Stimulated activated CD4-positive, alpha-beta T cell treated with anti-CD3 and anti-CD28 coated beads, Interleukin-2, amount 100 ng/mL, for 48 hours (primary cell): Measurements from ENCODE around the gene RND1.
"Not testable (repeated sequence)": the region's sequence is repeated elsewhere in the genome, so short reads cannot be mapped to it uniquely, and the experiment has no call there.

Experiments used
- DNase-seq, 2 donors: peaks; one replicate each; pipeline ENCODE4 v3.0.0-alpha.2; 2020

Gene RND1

DNA sequence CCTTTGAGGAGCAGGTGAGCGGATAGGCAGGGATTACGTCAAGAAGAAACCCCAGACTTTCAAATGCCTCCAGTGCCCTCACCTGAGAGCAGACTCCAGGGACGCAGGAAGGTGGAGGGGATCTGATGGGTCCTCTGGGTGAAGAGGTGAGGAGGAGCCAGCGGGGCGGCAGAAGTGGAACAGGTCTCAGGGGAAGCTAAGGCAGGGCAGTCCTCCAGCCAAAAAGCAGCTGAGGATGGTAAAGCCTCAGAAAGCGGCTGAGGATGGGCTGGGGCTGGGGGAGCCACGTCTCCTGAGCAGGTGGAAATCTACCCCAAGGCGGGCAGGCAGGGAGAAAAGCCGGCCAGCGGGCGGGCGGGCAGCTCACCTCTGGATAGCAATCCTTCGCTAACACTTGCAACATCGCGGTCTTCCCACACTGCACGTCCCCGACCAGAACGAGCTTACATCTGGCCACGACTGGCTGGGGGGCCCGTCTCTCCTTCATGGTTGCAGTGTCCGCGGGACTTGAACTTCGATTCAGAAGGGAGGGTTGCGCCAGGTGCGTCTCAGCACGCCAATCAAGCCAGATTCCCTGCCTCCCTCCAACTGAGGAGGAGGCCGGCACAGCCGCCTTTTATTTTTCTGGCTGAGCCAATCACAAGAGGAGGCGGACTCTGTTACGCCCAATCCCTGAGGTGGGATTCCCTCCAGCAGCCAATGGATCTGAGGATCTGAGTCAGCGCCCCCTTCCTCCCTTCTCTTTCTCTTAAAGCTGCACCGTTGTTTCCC, at the start of gene RND1:
Gene RND1, minus strand, starts transcription at position 590 of the 771 bp plus-strand sequence. Its CDS starts 103 bp downstream, at position 487.
- DNase-seq: peak; percentile 75 to 78

DNA sequence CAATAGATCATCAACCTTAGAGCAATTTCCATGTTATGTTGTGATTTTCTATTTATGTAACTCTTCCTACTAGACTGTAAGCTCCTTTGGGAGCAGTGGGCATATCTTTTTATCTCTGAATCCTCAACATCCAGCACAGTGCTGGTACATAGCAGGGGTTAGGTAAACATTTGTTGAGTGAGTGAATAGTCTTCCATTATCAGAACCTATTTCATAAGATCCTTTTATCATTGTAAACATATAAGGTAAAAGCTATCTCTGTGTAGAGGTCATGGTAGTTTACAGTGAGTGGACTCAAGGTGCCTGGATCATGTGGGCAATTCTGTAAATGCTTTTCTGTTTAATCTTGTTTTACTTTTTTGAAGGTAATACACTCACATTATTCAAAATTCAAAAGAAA, 44.5 kb upstream of the RND1 start:
- DNase-seq: no peak

DNA sequence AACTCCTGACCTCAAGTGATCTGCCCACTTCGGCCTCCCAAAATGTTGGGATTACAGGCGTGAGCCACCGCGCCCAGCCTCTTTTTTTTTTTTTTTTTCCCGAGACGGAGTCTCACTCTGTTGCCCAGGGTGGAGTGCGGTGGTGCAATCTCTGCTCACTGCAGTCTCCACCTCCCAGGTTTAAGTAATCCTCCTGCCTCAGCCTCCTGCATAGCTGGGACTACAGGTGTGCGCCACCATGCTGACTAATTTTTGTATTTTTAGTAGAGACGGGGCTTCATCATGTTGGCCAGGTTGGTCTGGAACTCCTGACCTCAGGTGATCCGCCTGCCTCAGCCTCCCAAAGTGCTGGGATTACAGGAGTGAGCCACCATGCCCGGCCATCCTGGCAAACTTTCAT, 44.0 kb upstream of the RND1 start:
- DNase-seq: not testable (repeated sequence)

DNA sequence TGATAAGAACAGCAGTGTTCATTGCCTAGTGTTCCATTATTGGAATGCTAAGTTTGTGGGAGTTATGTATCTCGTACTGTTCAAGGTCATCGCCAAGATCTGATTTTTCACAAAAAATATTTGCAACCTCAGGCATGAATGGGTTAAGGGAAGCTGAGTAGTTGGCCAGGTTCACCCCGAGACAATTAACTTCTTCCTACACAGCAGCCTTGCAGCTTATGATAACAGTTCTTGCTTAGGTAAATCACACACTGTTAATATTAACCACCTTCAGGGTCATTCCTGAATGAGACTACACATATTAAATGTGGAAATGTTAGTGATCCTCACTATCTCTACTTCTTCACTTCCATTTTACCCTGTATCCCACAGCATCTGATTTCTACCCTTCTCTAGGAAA, 41.6 kb upstream of the RND1 start:
- DNase-seq: no peak

DNA sequence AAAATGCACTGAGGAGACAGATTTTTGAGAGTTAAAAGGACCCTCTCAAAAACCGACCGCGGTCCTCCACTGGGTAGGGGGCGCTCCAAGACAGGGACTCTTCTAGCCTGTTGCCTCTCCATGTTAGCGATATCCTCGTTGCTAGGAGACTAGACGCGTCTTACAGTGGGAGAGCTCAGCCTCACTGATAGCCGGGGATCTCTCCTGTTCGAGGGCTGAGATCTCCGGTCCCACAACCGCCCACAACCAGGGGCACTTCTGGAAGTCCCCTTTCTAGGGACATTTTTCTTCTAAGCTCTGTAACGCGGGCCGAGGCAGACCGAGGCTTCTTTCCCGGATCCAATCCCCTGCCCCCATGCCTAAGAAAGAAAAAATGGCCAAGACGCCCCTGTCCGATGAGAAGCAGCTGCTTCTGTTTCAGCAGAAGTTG, 38.3 kb upstream of the RND1 start:
- DNase-seq: peak; percentile 83 to 86

DNA sequence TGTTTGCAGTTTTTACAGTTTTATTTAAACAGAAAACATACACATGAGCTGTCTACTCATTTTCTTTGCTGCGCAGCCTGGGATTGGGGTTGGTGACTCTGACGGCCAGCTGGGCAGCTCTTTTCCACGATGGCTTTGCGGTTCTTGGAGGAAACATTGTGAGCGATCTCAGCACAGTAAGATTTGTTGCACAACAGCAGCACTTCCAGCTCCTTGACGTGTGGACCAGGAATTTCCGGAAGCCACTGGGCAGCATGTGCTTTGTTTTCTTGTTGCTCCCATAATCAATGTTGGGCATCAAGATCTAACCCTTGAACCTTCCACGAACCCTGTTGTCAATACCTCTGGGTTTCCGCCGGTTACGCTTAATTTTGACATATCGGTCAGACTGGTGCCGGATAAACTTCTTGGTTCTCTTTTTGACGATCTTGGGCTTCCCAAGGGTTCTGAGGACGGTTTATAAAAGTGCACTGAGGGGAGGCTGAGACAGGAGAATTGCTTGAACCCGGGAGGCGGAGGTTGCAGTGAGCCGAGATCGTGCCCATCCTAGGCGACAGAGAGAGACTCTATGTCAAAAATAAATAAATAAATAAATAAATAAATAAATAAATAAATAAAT, 37.8 kb upstream of the RND1 start:
- DNase-seq: no peak

DNA sequence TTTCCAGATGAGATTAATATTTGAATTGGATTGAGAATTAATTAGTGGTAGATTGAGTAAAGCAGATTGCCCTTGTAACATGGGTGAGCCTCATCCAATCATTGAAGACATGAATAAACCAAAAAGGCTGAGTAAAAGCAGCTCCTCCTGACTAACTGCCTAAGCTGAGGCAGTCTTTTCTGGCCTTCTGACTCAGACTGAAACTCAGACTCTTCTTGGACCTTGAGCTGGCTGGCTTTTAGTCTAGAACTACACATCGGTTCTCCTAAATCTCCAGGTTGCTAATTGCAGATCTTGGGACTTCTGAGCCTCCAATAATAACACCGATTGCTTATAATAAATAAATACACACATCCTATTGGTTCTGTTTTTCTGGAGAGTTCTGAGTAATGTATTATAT, 35.6 kb upstream of the RND1 start:
- no peak for DNase-seq

DNA sequence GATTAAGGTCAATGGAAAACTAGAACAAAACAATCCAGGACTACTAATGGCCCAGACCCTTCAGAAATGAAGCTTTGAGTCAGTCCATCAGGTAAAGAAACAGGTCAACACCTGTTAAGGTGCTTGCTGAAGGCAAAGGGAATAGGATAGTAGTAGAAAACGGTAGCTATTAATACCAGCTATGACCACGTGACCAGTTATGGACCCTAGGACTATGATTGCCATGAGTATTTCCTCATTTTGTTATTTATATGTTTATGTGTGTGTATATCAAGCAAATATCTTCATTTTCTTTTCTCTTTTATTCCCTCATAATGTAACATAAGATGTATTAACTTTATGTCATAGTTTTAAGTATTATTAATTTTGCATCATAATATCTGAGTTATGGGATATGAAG, 34.0 kb upstream of the RND1 start:
- DNase-seq: no peak

DNA sequence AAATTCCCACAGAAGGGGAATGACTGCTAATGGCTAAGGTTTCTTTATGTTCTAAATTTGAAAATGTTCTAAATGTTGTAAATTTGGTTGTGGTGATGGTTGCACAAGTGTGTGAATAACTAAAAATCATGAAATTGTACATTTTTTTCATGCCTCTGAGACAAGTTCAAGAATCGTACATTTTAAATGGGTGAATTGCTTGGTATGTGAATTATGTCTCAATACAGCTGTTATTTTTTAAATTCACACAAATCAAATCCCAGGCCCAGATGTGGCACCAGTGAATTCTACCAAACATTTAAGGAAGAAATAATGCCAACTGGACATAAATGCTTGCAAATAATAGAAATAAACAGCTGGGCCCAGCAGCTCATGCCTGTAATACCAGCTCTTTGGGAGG, 28.6 kb upstream of the RND1 start:
- DNase-seq: no peak

DNA sequence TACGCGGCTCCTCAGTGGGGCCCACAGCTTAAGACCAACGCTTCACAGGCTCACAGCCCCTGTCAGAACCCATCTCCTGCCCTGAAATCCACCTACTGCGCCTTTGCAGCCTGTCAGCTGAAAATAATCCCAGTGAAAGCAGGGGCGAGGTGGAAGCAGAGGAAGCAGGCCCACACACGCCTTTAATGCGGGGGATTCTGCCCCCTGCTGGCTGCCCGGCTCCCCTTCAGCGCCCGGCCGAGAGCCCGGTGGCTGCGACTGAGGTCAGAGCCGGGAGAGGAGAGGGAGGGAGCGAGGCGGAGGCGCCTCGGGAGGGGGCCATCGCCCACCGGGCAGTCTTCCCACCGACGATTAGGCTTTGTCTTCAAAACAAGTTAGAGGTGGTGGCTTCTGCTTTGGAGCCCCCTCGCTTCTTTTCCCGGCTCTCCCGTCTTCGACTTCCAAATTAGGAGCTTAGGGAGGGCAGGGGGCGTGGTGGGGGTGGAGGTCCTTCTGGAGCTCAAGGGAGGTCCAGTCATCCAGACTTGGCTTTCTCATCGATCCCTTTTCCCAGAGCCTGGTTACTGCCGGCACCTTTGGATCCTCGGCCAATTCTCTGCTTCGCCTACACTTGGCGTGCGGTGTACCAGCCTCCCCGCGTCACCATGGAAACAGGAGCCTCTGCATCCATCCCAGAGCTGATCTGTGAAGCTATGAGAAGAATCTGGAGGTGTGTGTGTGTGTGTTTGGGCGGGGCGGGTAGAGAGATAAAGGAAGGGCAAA, 25.2 kb upstream of the RND1 start:
- DNase-seq: peak; percentile 74 to 78

DNA sequence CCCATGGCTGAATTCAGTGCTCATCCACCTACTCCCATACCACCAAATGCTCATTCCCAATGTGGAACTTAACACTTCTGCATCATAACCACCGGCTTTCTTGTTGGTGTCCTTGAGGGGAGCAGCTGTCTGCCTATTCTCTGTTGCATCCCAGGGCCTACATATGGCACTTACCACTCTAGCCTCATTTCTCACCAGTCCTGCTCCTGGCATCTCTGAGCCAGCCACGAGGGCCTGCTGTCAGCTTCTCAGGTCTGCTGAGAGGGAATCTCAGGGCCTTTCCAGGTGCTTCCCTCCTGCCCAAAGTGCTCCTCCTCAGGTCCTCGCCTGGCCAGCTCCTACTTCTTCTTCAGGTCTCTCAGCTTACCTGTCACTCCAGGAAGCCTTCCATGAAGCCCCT, 24.0 kb upstream of the RND1 start:
- no peak for DNase-seq

DNA sequence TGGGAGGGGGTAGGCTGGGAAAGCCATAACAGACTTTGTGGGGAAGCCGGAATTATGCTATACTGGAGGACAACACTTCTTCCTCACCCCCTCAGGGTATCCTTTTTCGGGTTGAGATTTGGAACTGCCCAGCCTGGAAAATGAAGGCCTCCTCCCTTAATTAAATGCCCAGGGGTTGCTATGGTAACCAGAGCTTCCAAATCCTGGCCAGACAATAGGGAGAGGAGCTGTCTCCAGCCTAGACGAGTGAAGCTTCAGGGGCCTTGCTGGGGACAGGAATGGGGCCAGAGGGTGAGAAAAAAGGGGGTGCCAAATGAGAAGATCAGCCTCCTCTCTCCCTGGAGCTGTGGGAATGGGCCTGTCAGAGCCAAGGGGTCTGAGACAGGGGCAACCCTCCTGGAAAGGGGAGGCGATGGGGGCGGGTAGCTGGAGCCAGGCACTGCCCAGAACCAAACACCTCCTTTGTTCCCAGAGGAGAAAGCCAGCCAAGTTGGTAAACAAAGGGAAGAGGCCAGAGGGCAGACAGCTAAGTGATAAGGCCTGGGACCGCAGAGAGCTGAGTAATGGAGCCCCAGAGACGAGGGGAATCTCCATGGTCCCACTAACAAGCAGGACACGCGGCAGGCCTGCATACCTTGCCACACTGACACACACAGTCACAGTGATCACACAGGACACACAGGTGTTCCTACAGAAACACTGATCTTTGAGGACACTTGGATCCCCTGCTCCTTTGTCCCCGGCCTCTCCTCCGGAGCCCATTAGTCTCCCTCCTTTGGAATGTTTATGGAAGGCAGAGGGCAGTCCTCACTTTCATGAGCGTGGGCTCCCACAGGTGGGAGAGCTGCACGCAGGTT, 17.9 kb upstream of the RND1 start:
- DNase-seq: no peak

DNA sequence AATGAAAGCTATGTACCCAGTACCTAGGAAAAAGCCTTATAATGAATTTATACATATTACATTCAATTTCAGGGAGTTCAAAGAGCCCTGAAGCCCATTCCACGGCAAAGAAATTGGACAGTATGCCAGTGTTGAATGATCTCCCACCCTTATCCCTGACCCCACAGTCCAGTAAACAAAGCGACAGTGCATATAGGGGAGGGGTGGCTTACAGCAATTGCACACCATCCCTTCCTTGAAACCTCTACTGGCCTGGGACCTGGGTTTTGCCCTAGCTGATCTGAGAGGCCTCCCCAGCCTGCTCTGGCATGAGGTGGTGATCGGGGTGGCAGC, 17.3 kb upstream of the RND1 start:
- DNase-seq: no peak

DNA sequence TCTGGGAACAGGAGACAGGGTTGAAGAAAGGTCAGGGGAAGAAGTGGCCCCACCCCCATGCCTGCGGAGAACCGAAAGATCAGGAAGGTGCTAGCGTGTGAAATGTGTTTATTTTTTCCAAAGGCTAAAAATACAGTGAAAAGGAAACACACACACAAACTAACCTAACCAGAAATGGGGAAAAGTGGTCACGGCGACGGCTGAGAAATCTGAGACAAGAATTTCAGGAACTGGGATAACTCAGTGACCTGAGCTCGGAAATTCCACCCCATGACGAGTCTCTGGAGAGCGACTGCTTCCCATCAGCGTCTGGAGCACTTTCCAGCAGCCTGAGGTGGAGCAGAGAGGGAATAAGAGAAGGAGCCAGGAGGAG, 16.6 kb upstream of the RND1 start:
- no peak for DNase-seq

DNA sequence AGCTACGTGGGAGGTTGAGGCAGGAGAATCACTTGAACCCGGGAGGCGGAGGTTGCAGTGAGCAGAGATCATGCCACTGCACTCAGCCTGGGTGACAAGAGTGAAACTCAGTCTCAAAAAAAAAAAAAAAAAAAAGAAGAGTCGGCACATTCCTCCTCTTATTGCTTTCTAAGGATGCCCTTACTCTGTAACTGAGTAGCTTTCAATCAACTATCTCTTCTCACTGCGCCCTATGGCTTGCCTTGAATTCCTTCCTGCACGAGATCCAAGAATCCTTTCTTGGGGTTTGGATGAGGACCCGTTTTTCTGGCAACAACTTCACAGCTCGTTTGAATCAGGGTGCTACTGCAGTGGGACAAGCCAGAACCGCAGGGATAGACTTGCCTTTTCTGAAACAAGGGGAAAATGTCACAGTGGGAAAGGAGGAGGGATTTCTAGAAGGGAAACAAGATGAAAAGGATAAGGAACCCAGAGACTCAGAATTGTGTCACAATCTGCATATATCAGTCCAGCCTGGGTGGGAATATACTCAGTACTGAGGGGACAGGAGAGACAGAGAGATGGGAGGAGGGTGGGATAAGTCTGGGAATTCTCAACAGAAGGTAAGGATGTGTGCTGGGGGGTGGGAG, 16.1 kb upstream of the RND1 start:
- no peak for DNase-seq

DNA sequence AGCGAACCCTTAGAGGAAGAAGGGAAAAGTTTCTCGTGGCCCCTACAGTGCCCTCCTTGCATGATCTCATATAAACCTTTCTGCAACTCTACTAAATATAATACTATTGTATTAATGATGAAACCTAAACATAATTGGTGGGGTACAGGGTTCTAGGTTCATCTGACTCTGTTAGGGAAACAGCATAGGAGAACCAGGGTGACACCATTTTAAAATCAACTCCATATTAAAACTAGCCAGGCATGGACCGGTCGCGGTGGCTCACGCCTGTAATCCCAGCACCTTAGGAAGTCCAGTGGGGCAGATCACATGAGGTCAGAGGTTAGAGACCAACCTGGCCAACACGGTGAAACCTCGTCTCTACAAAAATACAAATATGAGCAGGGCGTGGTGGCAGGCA, 15.0 kb upstream of the RND1 start:
- DNase-seq: no peak

DNA sequence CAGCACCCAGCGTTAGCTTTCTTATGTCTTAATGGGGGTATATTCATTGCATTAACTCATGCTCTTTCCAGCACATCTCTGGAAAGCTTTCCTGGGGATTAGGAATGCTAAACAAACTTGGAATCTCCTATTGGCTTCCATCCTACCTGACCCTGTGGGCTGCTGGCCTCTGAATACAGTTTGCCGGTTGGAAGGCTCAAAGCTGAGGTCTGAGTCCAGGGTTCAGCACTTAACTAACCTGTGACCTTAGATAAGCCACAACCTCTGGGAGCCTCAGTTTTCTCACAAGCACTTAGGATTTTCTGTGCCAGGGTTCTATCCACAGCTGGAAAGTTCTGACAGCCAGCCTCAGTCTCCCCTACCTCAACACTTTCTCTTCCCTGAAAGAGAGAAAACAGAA, 12.9 kb upstream of the RND1 start:
- no peak for DNase-seq

DNA sequence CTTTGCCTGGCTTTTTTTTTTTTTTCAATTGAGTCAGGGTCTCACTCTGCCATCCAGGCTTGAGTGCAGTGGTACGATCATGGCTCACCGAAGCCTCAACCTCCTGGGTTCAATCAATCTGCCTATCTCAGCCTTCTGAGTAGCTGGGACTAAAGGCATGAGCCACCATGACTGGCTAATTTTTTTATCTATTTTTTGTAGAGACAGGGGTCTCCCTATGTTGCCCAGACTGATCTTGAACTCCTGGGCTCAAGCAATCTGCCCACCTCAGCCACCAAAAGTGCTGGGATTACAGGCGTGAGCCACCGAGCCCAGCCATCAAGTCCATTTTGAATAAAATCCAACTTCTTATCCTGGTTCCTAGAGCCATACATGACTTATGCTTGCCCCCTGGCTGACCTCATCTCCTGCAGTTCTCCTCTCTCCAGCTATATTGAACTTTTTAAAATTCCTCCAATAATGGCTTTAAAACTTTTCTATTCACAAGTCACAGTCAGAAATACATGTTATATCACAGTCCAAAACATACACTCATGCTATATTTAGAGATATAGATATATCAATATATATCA, 10.4 kb upstream of the RND1 start:
- no peak for DNase-seq

DNA sequence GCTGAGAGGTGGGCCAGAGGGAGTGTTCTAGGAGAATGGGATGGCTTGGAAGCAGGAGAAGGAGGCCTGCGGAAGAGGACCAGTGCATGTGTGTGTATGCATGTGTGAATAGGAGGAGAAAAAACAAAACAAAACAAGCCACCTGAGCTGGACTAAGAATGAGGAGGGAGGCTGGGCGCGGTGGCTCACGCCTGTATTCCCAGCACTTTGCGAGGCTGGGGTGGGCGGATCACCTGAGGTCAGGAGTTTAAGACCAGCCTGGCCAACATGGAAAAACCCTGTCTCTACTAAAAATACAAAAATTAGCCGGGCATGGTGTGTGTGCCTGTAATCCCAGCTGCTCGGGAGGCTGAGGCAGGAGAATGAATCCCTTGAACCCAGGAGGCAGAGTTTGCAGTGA, 7.9 kb upstream of the RND1 start:
- not testable (repeated sequence) for DNase-seq

DNA sequence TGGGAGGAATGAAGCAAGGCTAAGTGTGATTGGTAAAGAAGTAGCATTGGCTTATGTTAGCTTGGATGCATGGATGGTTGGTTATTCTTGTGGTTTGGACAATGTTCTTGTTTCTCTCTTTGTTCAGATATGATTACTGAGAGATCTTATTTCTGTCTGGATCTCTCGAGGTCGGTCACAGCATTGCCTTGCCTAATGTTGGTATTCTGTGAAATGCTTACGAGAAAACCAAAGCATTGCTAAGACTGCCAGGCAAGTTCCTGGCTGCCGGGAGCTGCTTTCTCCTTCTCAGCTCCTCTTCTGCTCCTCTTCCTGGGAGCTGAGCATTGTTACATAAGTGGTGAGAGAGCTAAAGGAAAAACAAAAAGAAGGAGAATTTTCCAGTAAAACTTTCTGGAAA, 7.4 kb upstream of the RND1 start:
- DNase-seq: no peak

DNA sequence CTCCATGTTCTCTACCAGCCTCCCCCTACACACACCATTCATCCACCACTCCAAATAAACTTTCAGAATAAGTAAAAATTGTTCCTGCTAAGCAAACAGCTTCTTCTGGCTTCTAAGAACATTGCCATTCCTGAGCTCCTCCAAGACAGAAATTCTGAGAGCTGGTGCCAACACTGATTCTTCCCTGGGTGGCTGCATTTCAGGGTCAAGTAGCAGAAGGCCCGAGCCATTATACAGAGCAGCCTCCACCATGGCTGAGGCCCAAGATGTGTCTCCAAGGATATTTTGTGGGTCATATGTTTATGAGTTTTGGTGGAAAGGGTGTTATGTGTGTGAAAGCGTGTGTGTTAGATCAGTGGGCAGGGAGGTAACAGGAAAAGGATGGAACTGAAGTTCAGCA, 3.5 kb upstream of the RND1 start:
- no peak for DNase-seq

DNA sequence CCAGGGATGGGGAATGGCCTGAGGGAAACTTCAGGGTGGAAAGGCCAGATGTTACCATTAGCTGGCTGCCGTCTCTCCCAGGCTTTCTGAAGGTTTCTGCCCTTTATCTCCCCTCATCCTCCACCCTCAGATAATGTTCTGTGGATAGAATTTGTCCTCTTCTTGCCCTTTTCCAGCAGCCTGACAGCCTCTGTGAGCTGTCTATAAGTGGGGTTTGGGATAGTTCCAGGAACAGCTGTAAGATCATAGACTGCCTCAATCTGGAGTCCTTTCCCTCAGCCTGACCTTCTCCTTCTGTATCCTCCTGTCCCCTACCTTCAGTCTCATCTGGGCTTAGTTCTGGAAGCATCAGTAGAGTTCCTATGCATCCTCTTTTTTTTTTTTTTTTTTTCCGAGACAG, 2.8 kb upstream of the RND1 start:
- DNase-seq: no peak
